NCI-H2196 (cell line): ENCODE measurements around the gene PRELID1.
"Not testable (repeated sequence)": the region's sequence is repeated elsewhere in the genome, so short reads cannot be mapped to it uniquely, and the experiment has no call there.

Experiments used
- DNase-seq: peaks from one replicate; lab custom pipeline; 2025; ENCODE audit not compliant: unreplicated experiment; lab: John Stamatoyannopoulos, UW

Gene PRELID1

DNA sequence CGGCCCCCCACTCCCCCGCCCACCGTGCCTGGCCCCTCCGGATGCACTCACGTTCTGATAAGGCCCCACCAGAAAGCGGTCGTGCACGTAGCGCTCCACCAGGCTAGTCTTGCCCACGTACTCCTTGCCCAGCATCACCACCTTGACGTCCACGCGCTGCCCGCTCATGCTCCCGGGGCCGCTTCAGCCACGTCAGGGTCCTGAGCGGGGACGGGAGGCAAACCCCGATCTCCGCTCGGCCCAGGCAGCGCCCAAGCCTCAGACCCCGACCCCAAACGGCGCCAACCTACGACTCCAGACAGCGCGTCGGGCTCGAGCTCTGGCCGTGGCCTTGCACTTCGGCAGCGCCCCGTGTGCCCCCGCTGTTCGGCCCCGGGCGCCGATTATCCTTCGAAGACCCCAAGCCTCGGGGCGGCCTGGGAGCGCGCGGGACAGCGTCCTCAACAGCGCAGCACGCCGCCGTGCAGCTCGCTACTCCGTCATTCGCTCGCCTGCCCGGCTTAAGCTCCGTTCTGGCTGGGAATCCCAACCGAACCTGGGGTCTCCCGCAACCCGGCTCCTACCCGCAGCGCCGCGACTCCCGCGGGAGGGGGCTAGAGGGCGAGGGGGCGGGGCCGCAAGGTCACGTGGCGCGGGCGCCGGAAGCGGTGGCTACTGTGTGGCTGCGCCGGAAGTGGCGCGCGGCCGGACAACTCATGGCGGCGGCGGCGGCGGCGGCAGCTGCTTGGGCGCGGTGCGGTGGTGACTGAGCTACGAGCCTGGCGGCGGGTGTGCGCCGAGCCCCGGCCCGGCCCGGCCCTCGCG, at the start of gene PRELID1, which contains the start of gene RAB24:
Gene PRELID1, plus strand, starts transcription at position 679 of the 804 bp plus-strand sequence. CDS start 187 bp downstream, outside the sequence.
Gene RAB24, minus strand, starts transcription at position 599 of the 804 bp plus-strand sequence. Its CDS starts 431 bp downstream, at position 168.
- peak; percentile 89 for DNase-seq

- DNase-seq = peak; percentile 52
Measured at GRCh38 chr5:177256296-177256695, 47.3 kb upstream of the PRELID1 start.

DNA sequence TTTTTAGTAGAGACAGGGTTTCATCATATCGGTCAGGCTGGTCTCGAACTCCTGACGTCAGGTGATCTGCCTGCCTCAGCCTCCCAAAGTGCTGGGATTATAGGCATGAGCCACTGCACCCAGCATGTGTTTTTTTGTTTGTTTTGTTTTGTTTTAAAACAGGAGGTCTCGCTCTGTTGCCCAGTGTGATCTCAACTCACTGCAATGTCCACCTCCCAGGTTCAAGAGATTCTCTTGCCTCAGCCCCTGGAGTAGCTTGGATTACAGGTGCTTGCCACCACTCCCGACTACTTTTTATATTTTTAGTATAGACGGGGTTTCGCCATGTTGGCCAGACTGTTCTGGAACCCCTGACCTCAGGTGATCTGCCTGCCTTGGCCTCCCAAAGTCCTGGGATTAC, 44.9 kb upstream of the PRELID1 start:
- not testable (repeated sequence) for DNase-seq

- DNase-seq = no peak
Measured at GRCh38 chr5:177260961-177261360, 42.6 kb upstream of the PRELID1 start.

GRCh38 chr5:177261510-177261909, 42.1 kb upstream of the PRELID1 start:
- no peak for DNase-seq

GRCh38 chr5:177264178-177264577, 39.4 kb upstream of the PRELID1 start:
- DNase-seq = no peak

GRCh38 chr5:177265395-177265794, 38.2 kb upstream of the PRELID1 start:
- DNase-seq = no peak

DNA sequence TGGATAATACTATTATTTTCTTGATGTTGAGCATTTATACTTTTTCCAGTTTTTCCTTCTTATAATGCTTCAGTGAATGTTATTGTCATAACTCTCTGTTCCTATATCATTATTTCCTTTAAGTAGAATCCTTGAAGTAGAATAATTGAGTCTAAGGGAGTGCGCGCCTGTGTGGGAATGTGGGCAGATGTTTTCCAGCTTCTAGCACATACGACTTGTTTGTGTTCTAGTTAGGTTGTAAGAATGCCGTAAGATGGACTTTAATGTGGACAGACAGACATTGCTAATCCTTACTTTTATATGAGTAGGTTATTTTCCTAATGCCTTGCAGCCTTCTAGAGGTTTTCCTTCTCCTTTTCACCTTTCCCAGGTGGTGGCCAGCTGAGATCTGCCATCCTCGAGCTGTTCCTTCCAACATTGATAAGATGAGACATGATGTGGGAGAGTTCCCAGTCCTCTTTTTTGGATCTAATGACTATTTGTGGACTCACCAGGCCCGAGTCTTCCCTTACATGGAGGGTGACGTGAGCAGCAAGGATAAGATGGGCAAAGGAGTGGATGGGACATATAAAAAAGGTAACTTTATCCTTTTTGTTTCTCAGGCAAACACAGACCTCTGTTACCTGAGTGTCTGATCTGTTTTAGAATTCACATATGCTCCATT, 34.2 kb upstream of the PRELID1 start:
- no peak for DNase-seq

- no peak for DNase-seq
Measured at GRCh38 chr5:177269976-177270375, 33.6 kb upstream of the PRELID1 start.

GRCh38 chr5:177270653-177271052, 32.9 kb upstream of the PRELID1 start:
- DNase-seq = no peak

- no peak for DNase-seq
Measured at GRCh38 chr5:177271113-177271512, 32.5 kb upstream of the PRELID1 start.

DNA sequence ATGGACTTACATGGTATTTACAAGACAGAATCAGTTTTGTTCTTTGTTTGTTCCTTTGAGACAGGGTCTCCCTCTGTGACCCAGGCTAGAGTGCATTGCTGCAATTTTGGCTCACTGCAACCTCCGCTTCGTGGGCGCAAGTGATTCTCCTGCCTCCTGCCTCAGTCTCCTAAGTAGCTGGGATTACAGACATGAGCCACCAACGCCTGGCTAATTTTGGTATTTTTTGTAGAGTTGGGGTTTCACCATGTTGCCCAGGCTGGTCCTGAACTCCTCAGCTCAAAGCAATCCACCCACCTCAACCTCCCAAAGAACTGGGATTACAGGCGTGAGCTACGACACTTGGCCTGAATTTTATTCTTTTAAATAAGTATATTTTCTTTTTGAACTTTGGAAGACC, 27.7 kb upstream of the PRELID1 start:
- no peak for DNase-seq

DNA sequence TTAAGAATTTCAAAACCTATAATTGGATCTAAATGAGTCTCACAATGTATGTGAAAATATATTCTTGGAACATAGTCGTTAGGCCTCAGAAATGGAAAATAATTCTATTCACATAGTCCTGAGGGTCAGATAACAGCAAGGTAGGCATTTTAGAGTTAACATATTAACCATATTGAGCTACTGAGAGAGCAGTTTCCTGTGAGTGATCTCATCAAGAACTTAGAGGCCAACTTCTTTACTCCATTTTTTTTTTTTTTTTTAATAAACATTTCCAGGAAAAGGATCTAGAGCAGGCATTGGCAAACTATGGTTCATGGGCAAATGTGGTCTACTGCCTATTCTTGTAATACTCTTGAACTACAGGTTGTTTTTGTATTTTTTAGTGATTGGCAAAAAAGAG, 26.7 kb upstream of the PRELID1 start:
- DNase-seq = no peak

- DNase-seq = no peak
Measured at GRCh38 chr5:177288191-177288590, 15.4 kb upstream of the PRELID1 start.

DNA sequence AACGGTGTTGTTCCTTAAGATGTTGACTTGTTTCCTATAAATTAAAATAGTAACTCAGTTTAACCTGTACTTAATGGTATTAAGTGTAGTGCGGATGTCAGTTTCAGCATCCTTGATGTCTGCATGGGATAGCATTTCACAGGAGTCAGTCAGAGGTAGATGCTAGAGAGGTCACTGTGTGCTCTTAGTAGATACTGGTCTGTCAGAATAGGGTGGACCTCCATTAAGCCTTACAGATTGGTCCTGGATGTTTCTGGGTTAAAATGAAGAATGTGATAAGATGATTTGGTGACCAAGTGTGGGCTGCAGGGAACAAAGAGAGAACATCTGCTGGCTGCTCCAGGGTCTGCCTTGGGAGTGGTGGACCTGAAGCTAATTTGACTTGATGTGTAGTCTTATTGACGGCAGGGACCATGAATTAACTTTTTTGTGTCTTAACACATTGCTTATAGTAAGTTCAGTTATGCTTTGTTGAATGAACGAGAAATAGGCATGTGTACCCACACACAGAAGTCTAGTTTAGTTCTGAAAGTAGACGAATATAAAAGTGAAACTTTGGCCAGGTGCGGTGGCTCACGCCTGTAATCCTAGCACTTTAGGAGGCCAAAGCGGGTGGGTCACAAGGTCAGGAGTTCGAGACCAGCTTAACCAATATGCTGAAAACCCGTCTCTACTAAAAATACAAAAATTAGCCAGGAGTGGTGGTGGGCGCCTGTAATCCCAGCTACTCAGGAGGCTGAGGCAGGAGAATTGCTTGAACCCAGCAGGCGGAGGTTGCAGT, 12.6 kb upstream of the PRELID1 start:
- DNase-seq = no peak

DNA sequence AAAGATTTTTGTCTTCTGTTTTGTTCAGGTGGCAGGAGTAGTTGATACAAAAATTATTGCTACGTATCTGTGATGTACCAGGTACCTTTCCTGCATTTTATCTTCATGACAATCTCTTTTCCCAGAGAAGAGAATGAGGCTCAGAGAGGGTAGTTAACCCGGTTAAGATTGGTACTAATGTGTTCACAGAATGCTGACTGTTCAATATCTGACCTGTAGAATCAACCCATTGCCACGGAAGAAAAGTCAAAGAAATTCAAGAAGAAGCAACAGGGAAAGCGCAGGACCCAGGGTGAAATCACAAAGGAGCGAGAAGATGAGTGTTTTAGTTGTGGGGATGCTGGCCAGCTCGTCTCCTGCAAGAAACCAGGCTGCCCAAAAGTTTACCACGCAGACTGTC, 11.9 kb upstream of the PRELID1 start:
- DNase-seq = no peak

GRCh38 chr5:177293819-177294581, 9.6 kb upstream of the PRELID1 start:
- no peak for DNase-seq

GRCh38 chr5:177294632-177295031, 9.0 kb upstream of the PRELID1 start:
- no peak for DNase-seq

DNA sequence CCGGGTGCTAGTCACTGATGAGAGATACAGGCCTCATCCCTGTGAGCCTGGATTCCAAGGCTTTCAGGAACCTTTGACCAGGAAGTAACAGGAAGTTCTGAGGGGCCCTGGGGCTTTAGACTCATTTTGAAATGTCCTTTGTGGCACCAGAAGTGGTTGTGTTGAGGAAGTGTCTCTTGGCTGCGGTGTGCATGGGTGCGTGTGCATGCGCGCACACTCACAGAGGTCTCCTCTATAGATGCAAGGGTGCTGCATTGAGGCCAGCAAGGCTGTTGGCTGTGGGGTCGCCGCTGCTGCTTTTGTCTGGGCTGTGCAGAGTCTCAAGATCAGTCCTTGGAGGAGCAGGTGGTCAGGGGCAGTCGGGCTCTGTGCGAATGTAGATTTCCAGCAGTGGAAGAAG, 7.7 kb upstream of the PRELID1 start:
- DNase-seq = no peak

DNA sequence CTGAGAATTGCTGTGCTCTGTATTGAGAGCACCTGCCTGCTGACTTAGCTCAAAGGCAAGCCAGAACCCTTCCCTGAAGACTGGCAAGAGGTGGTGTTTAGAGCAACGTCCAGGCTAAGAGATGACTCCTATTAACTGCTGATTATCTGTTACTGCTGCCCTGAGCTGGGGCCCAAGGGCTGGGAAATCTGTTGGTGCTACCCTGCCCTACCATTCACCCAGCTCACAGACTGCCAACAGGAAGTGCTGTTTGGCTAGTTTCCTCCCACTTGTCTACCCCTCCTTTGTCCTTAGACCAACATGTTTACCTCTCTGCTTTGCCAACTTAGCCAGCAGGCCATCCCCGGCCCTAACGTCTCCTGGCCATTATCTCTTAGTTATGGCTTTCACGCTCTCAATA, 7.0 kb upstream of the PRELID1 start:
- DNase-seq = peak; percentile 51

- DNase-seq = no peak
Measured at GRCh38 chr5:177297922-177298321, 5.7 kb upstream of the PRELID1 start.
